H9 (cell line): ENCODE measurements around the gene IFFO2. TPM values are rescaled to one million over a fixed set of nuclear protein-coding genes. Genes with fewer than 3 reads are reported as not detected.

Source experiments
- DNase-seq: peaks from one replicate; pipeline ENCODE4 v3.0.0-alpha.2; 2017
- H2AFZ ChIP-seq: one replicate; pipeline ENCODE4 v1.6.1; 2013; ENCODE audit warnings: mild to moderate bottlenecking, low read length, control low read depth, moderate library complexity
- H2AK5ac ChIP-seq: 2 replicates; pipeline ENCODE4 v1.6.1; 2013; ENCODE audit warnings: low read length, control low read depth, mixed read lengths; ENCODE audit not compliant: insufficient read length
- H2BK120ac ChIP-seq: one replicate; pipeline ENCODE4 v1.6.1; 2013; ENCODE audit warnings: low read depth, mild to moderate bottlenecking, low read length, control low read depth, inconsistent platforms; ENCODE audit not compliant: poor library complexity, severe bottlenecking
- H2BK12ac ChIP-seq: 2 replicates; pipeline ENCODE4 v1.6.1; 2013; ENCODE audit warnings: low read length, control low read depth, mixed read lengths, low read depth; ENCODE audit not compliant: insufficient read length
- H2BK15ac ChIP-seq: 2 replicates; pipeline ENCODE4 v1.6.1; 2013; ENCODE audit warnings: low read depth, low read length, control low read depth
- H2BK20ac ChIP-seq: one replicate; pipeline ENCODE4 v1.6.1; 2013; ENCODE audit warnings: low read depth, mild to moderate bottlenecking, low read length, control low read depth, inconsistent platforms; ENCODE audit not compliant: poor library complexity, severe bottlenecking
- H2BK5ac ChIP-seq: 2 replicates; pipeline ENCODE4 v1.6.1; 2013; ENCODE audit warnings: low read length, control low read depth, mixed read lengths; ENCODE audit not compliant: insufficient read length
- H3K14ac ChIP-seq: 2 replicates; pipeline ENCODE4 v1.6.1; 2013; ENCODE audit warnings: low read length, control low read depth; ENCODE audit not compliant: insufficient read depth
- H3K18ac ChIP-seq: 2 replicates; pipeline ENCODE4 v1.6.1; 2013; ENCODE audit warnings: low read depth, mild to moderate bottlenecking, mixed read lengths, low read length, control low read depth; ENCODE audit not compliant: insufficient read length
- H3K23ac ChIP-seq: 2 replicates; pipeline ENCODE4 v1.6.1; 2013; ENCODE audit warnings: low read length, control low read depth, mixed read lengths, low read depth; ENCODE audit not compliant: insufficient read length
- H3K23me2 ChIP-seq: 2 replicates; pipeline ENCODE4 v1.6.1; 2013; ENCODE audit warnings: low read depth, mild to moderate bottlenecking, mixed read lengths, low read length, control low read depth; ENCODE audit not compliant: insufficient read length, poor library complexity, severe bottlenecking
- H3K27ac ChIP-seq: 2 replicates; pipeline ENCODE4 v1.5.1; 2013; ENCODE audit warnings: low read length, control low read depth, mixed read lengths, low read depth; ENCODE audit not compliant: insufficient read length
- H3K27me3 ChIP-seq: 2 replicates; pipeline ENCODE4 v1.6.1; 2013; ENCODE audit warnings: low read length, control low read depth, inconsistent platforms; ENCODE audit not compliant: insufficient read depth
- H3K4ac ChIP-seq: 2 replicates; pipeline ENCODE4 v1.6.1; 2013; ENCODE audit warnings: low read depth, mild to moderate bottlenecking, control low read depth, inconsistent platforms, low read length, moderate library complexity
- H3K4me1 ChIP-seq: 2 replicates; pipeline ENCODE4 v1.6.1; 2013; ENCODE audit warnings: low read length, control low read depth, inconsistent platforms; ENCODE audit not compliant: insufficient read depth
- H3K4me2 ChIP-seq: 2 replicates; pipeline ENCODE4 v1.6.1; 2013; ENCODE audit warnings: low read length, control low read depth, mixed read lengths; ENCODE audit not compliant: insufficient read length, insufficient read depth
- H3K56ac ChIP-seq: 2 replicates; pipeline ENCODE4 v1.6.1; 2013; ENCODE audit warnings: low read depth, mild to moderate bottlenecking, mixed read lengths, low read length, control low read depth; ENCODE audit not compliant: insufficient read length
- H3K79me1 ChIP-seq: 2 replicates; pipeline ENCODE4 v1.6.1; 2013; ENCODE audit warnings: low read depth, mild to moderate bottlenecking, moderate library complexity, low read length, control low read depth, inconsistent platforms; ENCODE audit not compliant: insufficient read depth, poor library complexity, severe bottlenecking
- H3K79me2 ChIP-seq: 2 replicates; pipeline ENCODE4 v1.6.1; 2013; ENCODE audit warnings: low read length, control low read depth, inconsistent platforms; ENCODE audit not compliant: insufficient read depth
- H3K9ac ChIP-seq: 2 replicates; pipeline ENCODE4 v1.6.1; 2013; ENCODE audit warnings: low read length, control low read depth, mixed read lengths; ENCODE audit not compliant: insufficient read length; ENCODE audit errors: extremely low read depth
- H3K9me3 ChIP-seq: one replicate; pipeline ENCODE4 v1.6.1; 2013; ENCODE audit warnings: low read depth, low read length, inconsistent platforms; ENCODE audit not compliant: control insufficient read depth
- H3T11ph ChIP-seq: one replicate; pipeline ENCODE4 v1.6.1; 2013; ENCODE audit warnings: mild to moderate bottlenecking, low read length, control low read depth, inconsistent platforms
- H4K20me1 ChIP-seq: one replicate; pipeline ENCODE4 v1.6.1; 2013; ENCODE audit not compliant: control insufficient read depth, insufficient read length, insufficient read depth
- H4K5ac ChIP-seq: 2 replicates; pipeline ENCODE4 v1.6.1; 2013; ENCODE audit warnings: low read depth, mild to moderate bottlenecking, mixed read lengths, low read length, control low read depth; ENCODE audit not compliant: insufficient read length
- H4K8ac ChIP-seq: replicated peaks from 2 replicates; pipeline ENCODE4 v1.6.1; 2013; ENCODE audit warnings: low read length, control low read depth, mixed read lengths, low read depth; ENCODE audit not compliant: insufficient read length
- H4K91ac ChIP-seq: 2 replicates; pipeline ENCODE4 v1.6.1; 2013; ENCODE audit warnings: low read depth, mild to moderate bottlenecking, moderate library complexity, mixed read lengths, low read length, control low read depth; ENCODE audit not compliant: insufficient read length
- H3K27ac Mint-ChIP-seq, 3 experiments: 2 replicates in 2 of 3; 3 replicates in 1 of 3; pipeline ENCODE4 v1.8.0; 2020 to 2021; ENCODE audit warnings: mixed read lengths in 3 of 3, mild to moderate bottlenecking in 1 of 3, moderate library complexity in 1 of 3
- H3K27me3 Mint-ChIP-seq: 2 replicates; pipeline ENCODE4 v1.8.0; 2021; ENCODE audit warnings: low read depth, mild to moderate bottlenecking, moderate library complexity, mixed read lengths
- H3K36me3 Mint-ChIP-seq, 3 experiments: 2 replicates in 2 of 3; 3 replicates in 1 of 3; pipeline ENCODE4 v1.8.0; 2020 to 2021; ENCODE audit warnings: low read depth in 3 of 3, mixed read lengths in 3 of 3; ENCODE audit not compliant: insufficient read depth in 1 of 3
- H3K4me1 Mint-ChIP-seq, 2 experiments: 2 replicates each; pipeline ENCODE4 v1.8.0; 2020; ENCODE audit warnings: mixed read lengths in 2 of 2
- H3K4me3 Mint-ChIP-seq, 2 experiments: 2 replicates in 1 of 2; 3 replicates in 1 of 2; pipeline ENCODE4 v1.8.0; 2020 to 2021; ENCODE audit warnings: mild to moderate bottlenecking in 2 of 2, mixed read lengths in 2 of 2, moderate library complexity in 1 of 2
- H3K9me3 Mint-ChIP-seq, 2 experiments: 2 replicates in 1 of 2; 3 replicates in 1 of 2; pipeline ENCODE4 v1.8.0; 2020; ENCODE audit warnings: mild to moderate bottlenecking in 2 of 2, mixed read lengths in 2 of 2, moderate library complexity in 1 of 2
- CTCF ChIP-seq: fragments of 200-600 bp; sonication (generic); conservative IDR thresholded peaks from 3 replicates; pipeline ENCODE4 v1.8.0; 2021; ENCODE audit warnings: antibody characterized with exemption, mild to moderate bottlenecking
- WGBS: extraction: QIAGEN DNeasy Blood & Tissue Kit; methylation state at CpG from one replicate; pipeline ENCODE4 v1.1.7; 2013; ENCODE audit warnings: missing lambda C conversion rate, low lambda C conversion rate, mixed read lengths; ENCODE audit not compliant: insufficient read length; ENCODE audit errors: extremely low coverage; 5-methylcytosine and 5-hydroxymethylcytosine counted together
- total RNA-seq: library from RNA; stranded (reverse); gene quantifications from 2 replicates; pipeline ENCODE4 v1.2.1, GENCODE V29; 2021

Gene IFFO2
- total RNA-seq, 1 experiment from 2014 or later = 3.6 TPM

DNA sequence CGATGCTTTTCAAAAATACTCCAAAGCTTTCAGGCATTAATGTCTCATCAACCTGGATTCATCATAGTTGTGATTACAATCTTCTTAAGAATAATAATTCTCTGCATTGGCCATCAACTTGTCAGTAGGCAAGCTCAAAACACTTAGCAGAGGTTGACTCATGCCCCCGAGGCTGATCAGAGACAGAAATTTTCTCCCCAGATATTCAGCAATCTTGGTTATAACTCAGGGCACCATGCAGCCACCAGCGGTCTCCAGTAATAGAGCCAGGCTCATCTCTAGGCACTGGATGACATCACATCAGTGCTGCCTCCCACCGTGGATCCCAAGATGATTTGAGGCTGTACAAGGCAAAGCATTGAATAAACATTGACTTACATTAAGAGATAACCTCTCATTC is 14.3 kb upstream of the IFFO2 start:
- Histone ChIP-seq H2BK20ac (no peak overlapping the region), H3K27ac (no peak overlapping the region), H2AK5ac (no peak overlapping the region), H2BK5ac (no peak overlapping the region), H3K56ac (no peak overlapping the region), H4K91ac (no peak overlapping the region), H4K8ac (no peak overlapping the region), H3K27me3 (no peaks in the 10 kb centered on the region), H3K4me1 (no peaks in the 10 kb centered on the region), H4K20me1 (no peaks in the 10 kb centered on the region), H3K79me1 (no peaks in the 10 kb centered on the region), H2BK120ac (no peak overlapping the region), H3T11ph (no peak overlapping the region), H3K79me2 (no peaks in the 10 kb centered on the region), H3K18ac (no peak overlapping the region), H3K23me2 (no peaks in the 10 kb centered on the region), H3K4ac (no peak overlapping the region), H2AFZ (no peak overlapping the region), H2BK15ac (no peak overlapping the region), H3K4me2 (no peak overlapping the region), H4K5ac (no peak overlapping the region), H2BK12ac (no peak overlapping the region), H3K23ac (no peak overlapping the region), H3K9ac (no peak overlapping the region), H3K14ac (no peak overlapping the region), H3K9me3 (no peaks in the 10 kb centered on the region)
- Mint-ChIP-seq H3K9me3 (no peaks in the 10 kb centered on the region), H3K36me3 (no peaks in the 10 kb centered on the region), H3K4me1 (peaks cover 5 to 6% of the 10 kb centered on the region in 2 experiments), H3K4me3 (no peak overlapping the region), H3K27ac (no peak overlapping the region), H3K27me3 (peaks cover 12% of the 10 kb centered on the region)
- no CpG with 5 or more reads among the region's 4 CpGs for WGBS
- no peak for DNase-seq
- TF ChIP-seq CTCF = no peak
